Smooth muscle cell (in vitro differentiated cells): ENCODE measurements around the gene AGBL4. TPM values are rescaled to one million over a fixed set of nuclear protein-coding genes. Genes with fewer than 3 reads are reported as not detected.

Source experiments
- DNase-seq: peaks from one replicate; lab custom pipeline; 2025; ENCODE audit not compliant: unreplicated experiment; lab: John Stamatoyannopoulos, UW
- H2AFZ ChIP-seq: fragments of 200-600 bp; sonication (generic); 2 replicates; pipeline ENCODE4 v1.6.0; 2016; ENCODE audit warnings: antibody characterized with exemption, low read depth, mild to moderate bottlenecking
- H3F3A ChIP-seq: fragments of 200-600 bp; sonication (generic); 2 replicates; pipeline ENCODE4 v1.6.0; 2017; ENCODE audit warnings: antibody characterized with exemption, low read depth
- H3K27ac ChIP-seq: fragments of 200-600 bp; sonication (generic); 2 replicates; pipeline ENCODE4 v1.5.1; 2016; ENCODE audit warnings: low read depth, mild to moderate bottlenecking
- H3K27me3 ChIP-seq: fragments of 200-600 bp; sonication (generic); 2 replicates; pipeline ENCODE4 v1.6.1; 2016; ENCODE audit warnings: low read depth, mild to moderate bottlenecking
- H3K36me3 ChIP-seq: fragments of 200-600 bp; sonication (generic); 2 replicates; pipeline ENCODE4 v1.5.1; 2016; ENCODE audit warnings: low read depth
- H3K4me1 ChIP-seq: fragments of 200-600 bp; sonication (generic); 2 replicates; pipeline ENCODE4 v1.5.1; 2016; ENCODE audit warnings: low read depth
- H3K4me2 ChIP-seq: fragments of 200-600 bp; sonication (generic); 2 replicates; pipeline ENCODE4 v1.6.0; 2016; ENCODE audit warnings: mild to moderate bottlenecking
- H3K4me3 ChIP-seq: fragments of 200-600 bp; sonication (generic); 2 replicates; pipeline ENCODE4 v1.5.1; 2016; ENCODE audit warnings: mild to moderate bottlenecking
- H3K79me2 ChIP-seq: fragments of 200-600 bp; sonication (generic); 2 replicates; pipeline ENCODE4 v1.6.0; 2016; ENCODE audit warnings: low read depth, mild to moderate bottlenecking
- H3K9ac ChIP-seq: fragments of 200-600 bp; sonication (generic); 2 replicates; pipeline ENCODE4 v1.6.0; 2016; ENCODE audit warnings: low read depth
- H3K9me3 ChIP-seq: fragments of 200-600 bp; sonication (generic); replicated peaks from 2 replicates; pipeline ENCODE4 v1.5.1; 2016; ENCODE audit warnings: low read depth
- H4K20me1 ChIP-seq: fragments of 200-600 bp; sonication (generic); 2 replicates; pipeline ENCODE4 v1.6.0; 2016; ENCODE audit warnings: low read depth
- WGBS: methylation state at CpG from one replicate; pipeline ENCODE4 v1.1.7; 2016; ENCODE audit warnings: low lambda C conversion rate; 5-methylcytosine and 5-hydroxymethylcytosine counted together
- polyA plus RNA-seq: library from polyadenylated mRNA; unstranded; fragments of >200 nt; fragmentation: Nextera tagmentation; extraction: Ambion mirVana; gene quantifications from 2 replicates; pipeline ENCODE4 v1.2.1, GENCODE V29; 2016
- total RNA-seq: library from RNA; depleted of rRNA; stranded (reverse); fragments of >200 nt; gene quantifications from 2 replicates; pipeline ENCODE4 v1.2.3, GENCODE V29; 2014
- TF ChIP-seq, protein P1 (sequence below): fragments of 200-600 bp; sonication (generic); IDR thresholded peaks from 2 replicates; pipeline ENCODE4 v1.5.1; 2017; ENCODE audit warnings: borderline replicate concordance, mild to moderate bottlenecking, antibody characterized with exemption; ENCODE audit not compliant: insufficient read depth, poor library complexity, severe bottlenecking

Gene AGBL4
- total and polyA plus RNA-seq, 2 experiments from 2014 or later = 0.29 TPM; not detected in 1

DNA sequence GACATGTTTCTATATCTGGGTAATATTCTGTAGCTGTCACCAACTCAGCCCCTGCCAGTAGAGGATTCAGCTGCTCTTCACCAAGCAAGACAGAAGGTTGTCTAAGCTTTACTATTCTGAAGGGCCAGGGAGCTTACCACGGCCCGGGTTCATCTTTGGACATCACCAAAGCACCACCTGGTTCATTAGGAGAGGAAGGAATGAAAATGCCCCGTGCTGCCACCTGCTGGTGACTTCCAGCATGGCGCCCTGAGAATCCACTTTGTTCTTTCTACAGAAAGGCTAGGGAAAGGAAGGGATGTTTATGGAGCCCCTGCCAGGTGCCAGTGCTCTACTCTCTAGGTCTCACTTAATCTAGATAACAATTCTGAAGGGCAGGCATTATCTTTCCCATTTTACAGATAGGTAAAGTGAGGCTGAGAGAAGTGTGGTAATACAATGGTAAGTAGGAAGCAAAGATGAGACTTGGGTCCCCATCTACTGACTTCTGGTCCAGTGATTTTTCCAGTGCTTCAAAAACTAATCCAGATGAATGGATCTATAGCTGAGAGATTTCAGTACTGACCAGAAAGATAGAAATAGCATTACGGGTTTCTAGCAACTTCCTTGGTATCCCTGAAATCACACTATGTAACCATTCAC, 1326.6 kb downstream of the AGBL4 start:
- H3K4me3 ChIP-seq = no peak overlapping the region
- no peak overlapping the region for H3K27ac ChIP-seq
- TF ChIP-seq, protein P1, sequence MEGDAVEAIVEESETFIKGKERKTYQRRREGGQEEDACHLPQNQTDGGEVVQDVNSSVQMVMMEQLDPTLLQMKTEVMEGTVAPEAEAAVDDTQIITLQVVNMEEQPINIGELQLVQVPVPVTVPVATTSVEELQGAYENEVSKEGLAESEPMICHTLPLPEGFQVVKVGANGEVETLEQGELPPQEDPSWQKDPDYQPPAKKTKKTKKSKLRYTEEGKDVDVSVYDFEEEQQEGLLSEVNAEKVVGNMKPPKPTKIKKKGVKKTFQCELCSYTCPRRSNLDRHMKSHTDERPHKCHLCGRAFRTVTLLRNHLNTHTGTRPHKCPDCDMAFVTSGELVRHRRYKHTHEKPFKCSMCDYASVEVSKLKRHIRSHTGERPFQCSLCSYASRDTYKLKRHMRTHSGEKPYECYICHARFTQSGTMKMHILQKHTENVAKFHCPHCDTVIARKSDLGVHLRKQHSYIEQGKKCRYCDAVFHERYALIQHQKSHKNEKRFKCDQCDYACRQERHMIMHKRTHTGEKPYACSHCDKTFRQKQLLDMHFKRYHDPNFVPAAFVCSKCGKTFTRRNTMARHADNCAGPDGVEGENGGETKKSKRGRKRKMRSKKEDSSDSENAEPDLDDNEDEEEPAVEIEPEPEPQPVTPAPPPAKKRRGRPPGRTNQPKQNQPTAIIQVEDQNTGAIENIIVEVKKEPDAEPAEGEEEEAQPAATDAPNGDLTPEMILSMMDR = peak; percentile 90
- DNase-seq = peak; percentile 12
- no peak overlapping the region for H2AFZ ChIP-seq
- H3K4me2 ChIP-seq = no peak overlapping the region
- no peaks in the 10 kb centered on the region for H4K20me1 ChIP-seq
- no peaks in the 10 kb centered on the region for H3K36me3 ChIP-seq
- no peaks in the 10 kb centered on the region for H3F3A ChIP-seq
- 33% methylated on average over 5 of the region's 5 CpGs for WGBS
- no peak overlapping the region for H3K9ac ChIP-seq
- H3K79me2 ChIP-seq = no peaks in the 10 kb centered on the region
- H3K27me3 ChIP-seq = peaks cover 64% of the 10 kb centered on the region
- no peaks in the 10 kb centered on the region for H3K9me3 ChIP-seq
- no peaks in the 10 kb centered on the region for H3K4me1 ChIP-seq

DNA sequence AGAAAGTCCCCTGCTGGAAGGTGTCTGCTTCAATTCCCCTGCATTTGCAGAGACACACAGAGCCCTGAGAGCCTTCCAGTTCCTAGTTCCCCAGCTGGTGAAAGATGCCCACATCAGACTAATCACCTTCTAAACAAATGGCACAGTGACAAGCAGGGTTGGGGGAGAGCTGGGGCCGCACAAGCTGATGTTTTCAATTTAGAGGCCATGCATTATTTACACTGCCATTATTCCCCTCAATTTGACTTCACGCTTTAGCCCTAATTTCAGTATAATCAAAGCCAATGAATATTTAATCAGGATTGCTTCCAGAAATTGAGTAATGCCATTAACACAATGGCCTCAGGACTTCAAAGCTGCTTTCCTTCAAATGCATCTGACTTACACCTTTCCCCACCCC, 1328.6 kb downstream of the AGBL4 start:
- Histone ChIP-seq H3F3A (no peaks in the 10 kb centered on the region), H4K20me1 (no peaks in the 10 kb centered on the region), H3K4me2 (no peak overlapping the region), H3K79me2 (no peaks in the 10 kb centered on the region), H3K27ac (no peak overlapping the region), H3K9me3 (no peaks in the 10 kb centered on the region), H3K4me1 (no peaks in the 10 kb centered on the region), H3K36me3 (no peaks in the 10 kb centered on the region), H3K4me3 (no peak overlapping the region), H3K27me3 (peaks cover 57% of the 10 kb centered on the region), H2AFZ (no peak overlapping the region), H3K9ac (no peak overlapping the region)
- 83% methylated on average over 2 of the region's 2 CpGs for WGBS
- no peak for DNase-seq
- TF ChIP-seq, protein P1 = no peak

DNA sequence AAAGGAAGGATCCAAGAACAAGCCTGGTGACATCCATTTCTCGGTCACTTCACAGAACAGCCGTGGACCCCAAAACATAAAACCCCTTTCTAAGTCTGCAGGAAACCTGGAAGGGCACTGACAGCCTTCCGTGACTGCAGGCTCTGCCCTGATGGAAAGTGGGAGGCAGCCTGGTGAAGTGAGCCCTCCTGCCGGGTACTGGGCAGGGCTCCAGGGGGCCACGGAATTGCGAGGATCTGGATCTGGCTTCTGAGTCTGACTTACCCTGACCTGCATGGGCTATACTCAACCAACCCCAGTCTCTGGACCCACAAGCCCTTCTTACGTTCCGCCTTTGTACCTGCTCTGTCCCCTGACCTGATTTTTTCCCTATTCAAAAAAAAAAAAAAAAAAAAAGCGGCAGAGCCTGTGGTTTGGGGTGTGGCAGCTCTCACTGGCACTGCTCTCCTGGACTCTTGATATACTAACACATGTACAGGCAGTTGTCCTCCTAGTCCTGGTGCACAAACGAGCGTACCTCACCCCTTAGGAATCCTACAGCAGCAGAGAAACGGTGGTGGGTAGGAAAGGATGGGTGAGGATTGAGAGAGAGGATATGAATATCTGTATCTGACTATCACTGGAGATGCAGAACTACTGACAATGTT, 1330.0 kb downstream of the AGBL4 start:
- TF ChIP-seq, protein P1 = no peak
- Histone ChIP-seq H3K4me1 (no peaks in the 10 kb centered on the region), H4K20me1 (no peaks in the 10 kb centered on the region), H2AFZ (no peak overlapping the region), H3F3A (no peaks in the 10 kb centered on the region), H3K27me3 (peaks cover 47% of the 10 kb centered on the region), H3K36me3 (no peaks in the 10 kb centered on the region), H3K9me3 (no peaks in the 10 kb centered on the region), H3K27ac (no peak overlapping the region), H3K4me3 (no peak overlapping the region), H3K9ac (no peak overlapping the region), H3K4me2 (no peak overlapping the region), H3K79me2 (no peaks in the 10 kb centered on the region)
- WGBS = 80% methylated on average over 12 of the region's 12 CpGs
- no peak for DNase-seq
